Skeletal muscle satellite cell (primary cell): Measurements from ENCODE around the gene REPIN1.
A peak's percentile ranks its signal among the peaks of the same experiment; 100 is the strongest.

ENCODE experiments used
- H3K27me3 ChIP-seq: 2 replicates; pipeline ENCODE4 v1.7.0; 2013; ENCODE audit warnings: low read length; ENCODE audit not compliant: control insufficient read depth, insufficient read depth
- H3K36me3 ChIP-seq: 2 replicates; pipeline ENCODE4 v1.7.0; 2013; ENCODE audit warnings: mild to moderate bottlenecking, control low read depth, low read length; ENCODE audit not compliant: insufficient read depth
- H3K4me1 ChIP-seq: 2 replicates; pipeline ENCODE4 v1.7.0; 2013; ENCODE audit warnings: low read length; ENCODE audit not compliant: control insufficient read depth, insufficient read depth
- H3K4me2 ChIP-seq: 2 replicates; pipeline ENCODE4 v1.7.0; 2013; ENCODE audit warnings: mild to moderate bottlenecking, low read length
- H3K4me3 ChIP-seq: 2 replicates; pipeline ENCODE4 v1.7.0; 2013; ENCODE audit warnings: low read length
- H3K9ac ChIP-seq: 2 replicates; pipeline ENCODE4 v1.7.0; 2013; ENCODE audit warnings: mild to moderate bottlenecking, low read depth, low read length, moderate library complexity
- H3K9me3 ChIP-seq: replicated peaks from 2 replicates; pipeline ENCODE4 v1.7.0; 2013; ENCODE audit warnings: mild to moderate bottlenecking, control low read depth, low read length

The REPIN1 gene

GRCh38 chr7:150401424-150401790 is 32.8 kb downstream of the REPIN1 start:
- Histone ChIP-seq H3K36me3 (peaks cover 9% of the 10 kb centered on the region), H3K4me1 (peaks cover 21% of the 10 kb centered on the region), H3K9ac (no peak overlapping the region), H3K27me3 (no peaks in the 10 kb centered on the region), H3K4me2 (no peak overlapping the region), H3K9me3 (no peaks in the 10 kb centered on the region), H3K4me3 (no peak overlapping the region)

DNA sequence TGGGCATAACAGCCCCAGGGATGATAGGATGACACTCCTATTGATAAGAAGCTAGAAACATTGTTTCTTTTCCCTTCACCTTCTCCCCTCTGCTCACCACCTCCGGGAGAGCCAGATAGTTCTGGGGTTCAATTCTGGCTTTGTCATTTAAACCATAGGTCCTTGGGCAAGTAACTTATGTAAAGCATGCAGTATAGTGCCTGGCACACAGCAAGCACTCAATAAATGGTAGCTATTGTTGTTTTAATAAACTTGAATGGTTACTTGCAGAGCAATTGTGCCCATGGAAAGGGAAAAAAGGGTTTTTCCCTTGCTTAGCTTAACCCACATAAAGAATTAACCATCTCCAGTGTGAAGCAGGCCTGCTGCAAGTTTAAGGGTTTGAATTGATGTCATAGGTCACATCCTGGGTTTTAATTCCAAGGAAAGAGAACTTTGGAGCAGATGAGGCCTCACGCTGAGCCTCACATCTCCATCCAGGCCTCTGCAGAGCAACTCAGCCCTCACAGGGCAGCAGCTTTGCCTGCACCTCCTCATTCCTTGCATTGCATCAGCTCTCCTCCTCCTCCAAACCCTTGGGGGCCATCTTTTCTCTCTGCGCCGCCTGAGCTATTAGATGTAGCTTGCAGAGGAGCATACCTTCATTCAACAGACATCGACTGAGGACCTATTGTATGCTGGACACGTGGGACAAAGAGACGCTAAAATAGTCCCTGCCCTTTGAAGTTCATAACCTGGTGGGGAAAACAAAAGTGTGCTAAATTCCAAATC is 33.4 kb downstream of the REPIN1 start:
- Histone ChIP-seq H3K4me1 (peaks cover 21% of the 10 kb centered on the region), H3K4me2 (no peak overlapping the region), H3K9ac (no peak overlapping the region), H3K9me3 (no peaks in the 10 kb centered on the region), H3K27me3 (no peaks in the 10 kb centered on the region), H3K4me3 (no peak overlapping the region), H3K36me3 (peaks cover 9% of the 10 kb centered on the region)

DNA sequence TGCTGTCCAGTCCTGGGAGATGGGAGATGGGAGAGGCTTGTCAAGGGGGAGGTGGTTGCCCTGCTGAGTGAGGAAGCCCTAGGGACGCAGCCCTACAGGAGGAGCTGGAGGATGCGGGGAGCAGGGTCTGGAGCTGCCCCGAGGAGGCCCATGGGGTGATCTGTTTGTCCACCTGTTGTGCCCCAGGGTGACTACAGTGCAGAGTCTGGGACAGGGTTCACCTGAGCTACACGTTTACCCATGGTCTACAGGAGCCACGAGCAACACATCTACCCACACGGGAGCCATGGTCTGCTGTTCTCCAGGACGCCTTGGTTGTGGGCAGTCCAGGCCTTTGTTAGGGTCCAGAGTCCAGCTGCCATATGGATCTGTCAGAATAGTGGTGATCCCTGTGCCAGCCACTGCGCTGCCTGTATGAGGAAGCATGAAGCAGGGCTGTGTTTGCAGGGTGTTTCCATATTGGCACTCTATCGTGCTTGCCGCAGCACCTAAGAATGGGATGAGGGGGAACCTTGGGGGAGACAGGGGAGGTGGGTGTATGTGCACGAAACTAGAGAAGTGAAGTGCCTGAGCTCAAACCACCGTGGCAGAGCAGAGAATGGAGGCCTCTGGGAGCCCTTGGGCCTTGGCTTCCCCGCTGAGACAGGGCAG is 34.2 kb downstream of the REPIN1 start:
- no peak overlapping the region for H3K4me2 ChIP-seq
- H3K27me3 ChIP-seq, result no peaks in the 10 kb centered on the region
- H3K4me3 ChIP-seq, result no peak overlapping the region
- H3K4me1 ChIP-seq, result peaks cover 21% of the 10 kb centered on the region
- H3K9me3 ChIP-seq, result no peaks in the 10 kb centered on the region
- H3K36me3 ChIP-seq, result peaks cover 9% of the 10 kb centered on the region
- H3K9ac ChIP-seq, result no peak overlapping the region

GRCh38 chr7:150403376-150404171 is 35.0 kb downstream of the REPIN1 start:
- no peak overlapping the region for H3K4me3 ChIP-seq
- no peaks in the 10 kb centered on the region for H3K27me3 ChIP-seq
- H3K9me3 ChIP-seq, result no peaks in the 10 kb centered on the region
- H3K4me2 ChIP-seq, result no peak overlapping the region
- peaks cover 21% of the 10 kb centered on the region for H3K4me1 ChIP-seq
- peaks cover 3% of the 10 kb centered on the region for H3K36me3 ChIP-seq
- H3K9ac ChIP-seq, result peak overlapping the region; percentile 94

- no peaks in the 10 kb centered on the region for H3K36me3 ChIP-seq
- peak overlapping the region; percentile 94 for H3K9ac ChIP-seq
- peak overlapping the region; percentile 79 for H3K4me3 ChIP-seq
- no peaks in the 10 kb centered on the region for H3K9me3 ChIP-seq
- peak overlapping the region; percentile 96 for H3K4me2 ChIP-seq
- no peaks in the 10 kb centered on the region for H3K27me3 ChIP-seq
- peaks cover 21% of the 10 kb centered on the region for H3K4me1 ChIP-seq
Measured at GRCh38 chr7:150404172-150404804, 35.7 kb downstream of the REPIN1 start.

- Histone ChIP-seq H3K9me3 (no peaks in the 10 kb centered on the region), H3K36me3 (no peaks in the 10 kb centered on the region), H3K27me3 (no peaks in the 10 kb centered on the region), H3K9ac (peak overlapping the region; percentile 94), H3K4me1 (peaks cover 19% of the 10 kb centered on the region), H3K4me3 (peak overlapping the region; percentile 79), H3K4me2 (peak overlapping the region; percentile 96)
Measured at GRCh38 chr7:150404805-150405583, 36.4 kb downstream of the REPIN1 start.

DNA sequence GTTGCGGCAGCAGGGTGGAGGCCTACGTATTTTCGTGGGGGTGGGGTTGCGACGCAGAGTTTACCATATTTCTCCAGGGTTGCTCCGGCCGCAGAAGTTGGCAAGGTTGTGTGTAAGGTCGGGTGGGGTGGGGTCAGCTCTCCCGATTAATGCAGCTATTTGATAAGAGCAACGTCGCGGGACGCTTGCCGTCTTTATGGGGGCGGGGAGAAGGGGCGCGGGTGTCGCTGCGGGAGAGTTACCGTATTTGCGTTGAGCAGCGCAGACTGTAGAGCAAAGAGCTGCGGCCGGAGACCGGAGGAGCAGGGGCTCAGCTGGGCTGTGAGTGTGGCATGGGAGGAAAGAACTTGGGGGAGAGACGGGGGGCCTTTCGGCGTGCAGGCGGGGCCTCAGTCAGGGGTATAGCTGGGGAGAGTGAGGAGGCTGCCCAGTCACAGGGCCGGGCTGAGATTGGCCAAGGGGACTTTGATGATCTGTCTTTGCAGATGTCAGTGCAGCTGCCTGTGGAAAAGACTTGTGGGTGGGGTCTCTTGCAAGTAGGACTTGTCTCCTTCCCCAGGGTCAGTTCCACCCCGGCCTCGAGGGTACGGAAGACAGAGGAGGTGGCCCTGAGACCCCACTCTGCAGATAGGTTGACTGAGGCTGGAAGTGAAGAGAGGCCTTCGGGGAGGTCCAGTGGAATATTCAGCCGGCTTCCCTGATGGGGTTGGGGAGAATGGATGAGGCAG is 37.1 kb downstream of the REPIN1 start:
- Histone ChIP-seq H3K36me3 (no peaks in the 10 kb centered on the region), H3K27me3 (no peaks in the 10 kb centered on the region), H3K4me1 (peaks cover 16% of the 10 kb centered on the region), H3K9ac (peak overlapping the region; percentile 94), H3K4me3 (peak overlapping the region; percentile 79), H3K4me2 (peak overlapping the region; percentile 96), H3K9me3 (no peaks in the 10 kb centered on the region)

- Histone ChIP-seq H3K4me2 (peak overlapping the region; percentile 96), H3K9ac (no peak overlapping the region)
Measured at GRCh38 chr7:150406312-150406566, 37.6 kb downstream of the REPIN1 start.

GRCh38 chr7:150406567-150407421 is 38.2 kb downstream of the REPIN1 start:
- Histone ChIP-seq H3K9me3 (no peaks in the 10 kb centered on the region), H3K36me3 (no peaks in the 10 kb centered on the region), H3K9ac (no peak overlapping the region), H3K4me3 (peak overlapping the region; percentile 79), H3K4me1 (peaks cover 16% of the 10 kb centered on the region), H3K27me3 (no peaks in the 10 kb centered on the region), H3K4me2 (peak overlapping the region; percentile 96)

More at GRCh38 chr7:150406312-150406566, 37.6 kb downstream of the REPIN1 start:
- peak overlapping the region; percentile 79 for H3K4me3 ChIP-seq
- H3K36me3 ChIP-seq, result no peaks in the 10 kb centered on the region
- H3K4me1 ChIP-seq, result peaks cover 16% of the 10 kb centered on the region
- no peaks in the 10 kb centered on the region for H3K9me3 ChIP-seq
- no peaks in the 10 kb centered on the region for H3K27me3 ChIP-seq
